Measurements from ENCODE around the gene FYN. TPM values are rescaled to one million over a fixed set of nuclear protein-coding genes. Genes with fewer than 3 reads are reported as not detected.
A peak's percentile ranks its signal among the peaks of the same experiment; 100 is the strongest.

Gene FYN
- total RNA-seq, 2 donors from 2014 or later, result 287 to 304 TPM

DNA sequence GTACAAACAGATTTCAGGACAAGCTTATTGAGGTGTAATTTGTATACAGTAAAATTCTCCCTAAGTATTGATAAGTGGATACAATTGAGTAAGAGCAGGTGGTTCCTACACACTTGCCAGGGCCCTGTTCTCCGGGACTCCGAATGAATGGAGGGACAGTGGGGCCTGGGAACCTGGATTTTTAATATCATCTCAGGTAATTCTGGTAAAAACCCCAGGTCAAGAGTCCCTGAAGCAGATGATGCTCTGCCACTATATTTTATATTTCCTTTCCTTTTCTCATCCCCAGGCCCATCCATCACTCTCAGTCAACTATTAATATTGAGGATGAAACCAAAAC is 104.9 kb downstream of the FYN start:
- H3K27ac Mint-ChIP-seq, result peak overlapping the region; percentile 79 to 99
- peaks cover 30 to 38% of the 10 kb centered on the region in 2 donors for H3K36me3 Mint-ChIP-seq
- no peak for DNase-seq (ENCODE audit: low spot score in 2 of 2)
- ATAC-seq, result no peak
- H3K9me3 Mint-ChIP-seq, result peaks cover 0 to 4% of the 10 kb centered on the region in 2 donors

DNA sequence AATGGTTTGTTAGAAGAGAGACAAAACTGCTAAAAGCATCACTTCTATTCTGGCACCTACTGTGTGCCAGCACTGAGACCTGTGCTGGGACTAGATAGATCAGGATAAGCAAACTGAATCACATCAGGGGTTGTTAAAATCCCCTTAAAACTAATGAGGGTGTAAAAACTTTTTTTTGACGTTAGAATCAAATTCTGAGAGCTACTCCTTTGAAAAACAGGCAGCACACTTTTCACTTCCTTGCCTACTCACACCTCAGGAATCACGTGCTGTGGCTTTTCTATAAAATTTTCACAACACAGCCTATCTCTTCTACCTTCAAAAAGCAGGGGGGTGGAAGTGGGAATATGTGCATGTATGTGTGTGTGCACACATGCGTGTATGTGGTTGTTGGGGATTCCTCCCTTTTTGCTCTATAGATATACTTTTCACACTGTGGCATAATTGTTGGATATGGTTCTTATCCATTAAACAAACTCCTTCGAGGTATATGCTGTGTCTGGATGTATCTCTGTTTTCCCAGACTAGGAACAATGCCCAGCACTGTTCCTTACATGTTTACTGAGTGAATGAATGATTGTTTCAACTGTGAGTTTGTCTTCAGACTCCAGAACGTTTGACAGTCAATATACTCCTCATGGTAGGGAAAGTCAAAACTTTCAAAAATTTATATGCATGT is 105.4 kb downstream of the FYN start:
- peaks cover 0 to 4% of the 10 kb centered on the region in 2 donors for H3K9me3 Mint-ChIP-seq
- DNase-seq (ENCODE audit: low spot score in 2 of 2) (no peak), ATAC-seq (peak in 1 of 2 donors; percentile 24)

DNA sequence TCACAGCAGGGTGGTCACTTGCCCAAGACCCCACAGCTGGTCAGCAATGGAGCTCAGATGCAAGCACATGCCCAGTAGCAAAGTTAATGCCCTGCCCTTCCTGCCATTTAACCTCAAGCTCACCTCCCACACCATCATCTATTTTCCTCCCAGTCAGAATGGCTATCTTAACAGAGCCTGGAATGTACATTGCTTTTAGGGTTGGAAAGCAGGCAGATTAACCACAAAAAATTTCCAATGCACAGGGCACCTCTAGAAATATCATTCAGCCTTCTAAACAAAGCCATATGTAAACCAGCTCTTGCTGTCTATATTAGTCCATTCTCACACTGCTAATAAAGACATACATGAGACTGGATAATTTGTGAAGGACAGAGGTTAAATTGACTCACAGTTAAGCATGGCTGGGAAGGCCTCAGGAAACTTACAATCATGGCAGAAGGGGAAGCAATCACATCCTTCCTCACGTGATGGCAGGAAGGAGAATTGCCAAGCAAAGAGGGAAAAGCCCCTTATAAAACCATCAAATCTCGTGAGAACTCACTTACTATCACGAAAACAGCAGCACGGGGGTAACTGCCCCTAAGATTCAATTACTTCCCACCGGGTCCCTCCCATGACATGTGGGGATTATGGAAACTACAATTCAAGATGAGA is 106.9 kb downstream of the FYN start:
- DNase-seq (ENCODE audit: low spot score in 2 of 2) (no peak), ATAC-seq (no peak)
- no peaks in the 10 kb centered on the region for H3K9me3 Mint-ChIP-seq
- peaks cover 19 to 26% of the 10 kb centered on the region in 2 donors for H3K36me3 Mint-ChIP-seq
- peak overlapping the region; percentile 99 for H3K27ac Mint-ChIP-seq

More for the DNA sequence above, 105.4 kb downstream of the FYN start:
- Mint-ChIP-seq H3K36me3 (peaks cover 30 to 38% of the 10 kb centered on the region in 2 donors), H3K27ac (peak overlapping the region; percentile 79 to 99)

DNA sequence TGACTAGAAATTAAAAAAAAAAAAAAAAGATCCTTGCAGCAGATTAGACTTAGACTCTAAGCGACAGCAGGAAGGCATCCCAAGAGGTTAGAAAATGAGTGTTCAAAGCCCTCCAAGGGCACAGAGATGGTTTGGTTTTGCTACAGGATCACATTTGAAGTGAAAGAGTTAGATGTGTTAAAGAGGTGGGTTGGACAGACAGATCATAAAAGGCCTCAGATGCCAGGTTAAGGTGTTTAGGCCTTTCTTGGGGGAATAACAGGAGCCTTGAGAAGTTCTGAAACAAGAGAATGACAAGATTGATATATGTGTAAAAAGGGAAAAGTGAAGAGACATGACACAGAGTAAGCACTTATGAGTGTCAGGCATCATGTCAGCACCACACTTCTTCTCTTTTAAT is 107.5 kb downstream of the FYN start:
- ATAC-seq, result peak; percentile 50 to 64
- H3K27ac Mint-ChIP-seq, result peak overlapping the region; percentile 99
- no peaks in the 10 kb centered on the region for H3K9me3 Mint-ChIP-seq
- peaks cover 19 to 23% of the 10 kb centered on the region in 2 donors for H3K36me3 Mint-ChIP-seq
- DNase-seq (ENCODE audit: low spot score in 2 of 2), result no peak

GRCh38 chr6:111764238-111765175 is 108.7 kb downstream of the FYN start:
- H3K9me3 Mint-ChIP-seq, result no peaks in the 10 kb centered on the region
- DNase-seq (ENCODE audit: low spot score in 2 of 2) (peak in 1 of 2 donors; percentile 56), ATAC-seq (peak; percentile 53 to 67)
- peaks cover 18 to 24% of the 10 kb centered on the region in 2 donors for H3K36me3 Mint-ChIP-seq
- peak overlapping the region; percentile 99 for H3K27ac Mint-ChIP-seq

DNA sequence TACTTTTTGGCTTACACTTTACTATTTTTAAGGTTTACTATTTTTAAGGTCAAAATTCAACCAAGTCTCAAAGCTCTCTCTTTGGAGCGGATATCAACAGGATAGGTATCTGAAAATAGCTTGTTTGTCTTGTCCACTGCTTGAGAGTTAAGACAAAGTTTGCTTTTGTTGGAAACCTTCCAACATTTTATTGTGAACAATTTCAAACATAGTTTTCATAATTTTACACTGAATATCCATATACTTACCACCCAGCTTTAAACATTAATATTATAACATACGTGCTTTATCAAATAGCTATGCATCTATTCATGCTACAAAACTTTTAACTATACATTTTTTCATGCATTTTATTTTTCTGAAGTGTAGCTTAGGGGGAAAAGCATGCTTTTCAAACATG is 109.9 kb downstream of the FYN start:
- Mint-ChIP-seq H3K36me3 (peaks cover 29 to 31% of the 10 kb centered on the region in 2 donors), H3K27ac (peak overlapping the region; percentile 61 to 99), H3K9me3 (no peaks in the 10 kb centered on the region)
- ATAC-seq (no peak), DNase-seq (ENCODE audit: low spot score in 2 of 2) (no peak)

- ATAC-seq, result peak; percentile 7 to 19
- H3K36me3 Mint-ChIP-seq, result peaks cover 40 to 44% of the 10 kb centered on the region in 2 donors
These were observed 111.4 kb downstream of the FYN start for GRCh38 chr6:111761783-111762312.

DNA sequence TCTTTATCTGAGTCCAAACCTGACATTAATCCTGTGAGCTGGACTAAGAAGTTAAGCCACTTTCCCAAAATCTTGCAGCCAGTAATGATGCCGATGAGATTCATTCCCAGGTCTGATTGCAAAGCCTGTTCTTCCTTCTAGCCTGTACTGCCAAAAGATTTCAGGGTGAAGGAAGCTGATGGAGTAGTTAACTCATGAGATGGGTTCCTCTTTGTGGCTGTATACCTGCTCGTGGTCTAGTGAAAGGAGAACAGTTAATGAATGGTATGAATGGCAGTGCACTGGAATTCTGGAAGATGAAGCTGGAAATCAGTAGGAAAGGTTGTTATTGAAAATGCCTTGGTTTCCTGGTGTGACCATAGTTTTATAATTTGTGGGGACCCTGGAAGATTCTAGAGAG is 112.0 kb downstream of the FYN start:
- ATAC-seq (no peak), DNase-seq (ENCODE audit: low spot score in 2 of 2) (no peak)
- Mint-ChIP-seq H3K9me3 (no peaks in the 10 kb centered on the region), H3K36me3 (peaks cover 40 to 44% of the 10 kb centered on the region in 2 donors), H3K27ac (peak overlapping the region; percentile 98 to 99)

More at GRCh38 chr6:111761783-111762312, 111.4 kb downstream of the FYN start:
- no peaks in the 10 kb centered on the region for H3K9me3 Mint-ChIP-seq
- peak overlapping the region; percentile 98 to 99 for H3K27ac Mint-ChIP-seq
- no peak for DNase-seq (ENCODE audit: low spot score in 2 of 2)

DNA sequence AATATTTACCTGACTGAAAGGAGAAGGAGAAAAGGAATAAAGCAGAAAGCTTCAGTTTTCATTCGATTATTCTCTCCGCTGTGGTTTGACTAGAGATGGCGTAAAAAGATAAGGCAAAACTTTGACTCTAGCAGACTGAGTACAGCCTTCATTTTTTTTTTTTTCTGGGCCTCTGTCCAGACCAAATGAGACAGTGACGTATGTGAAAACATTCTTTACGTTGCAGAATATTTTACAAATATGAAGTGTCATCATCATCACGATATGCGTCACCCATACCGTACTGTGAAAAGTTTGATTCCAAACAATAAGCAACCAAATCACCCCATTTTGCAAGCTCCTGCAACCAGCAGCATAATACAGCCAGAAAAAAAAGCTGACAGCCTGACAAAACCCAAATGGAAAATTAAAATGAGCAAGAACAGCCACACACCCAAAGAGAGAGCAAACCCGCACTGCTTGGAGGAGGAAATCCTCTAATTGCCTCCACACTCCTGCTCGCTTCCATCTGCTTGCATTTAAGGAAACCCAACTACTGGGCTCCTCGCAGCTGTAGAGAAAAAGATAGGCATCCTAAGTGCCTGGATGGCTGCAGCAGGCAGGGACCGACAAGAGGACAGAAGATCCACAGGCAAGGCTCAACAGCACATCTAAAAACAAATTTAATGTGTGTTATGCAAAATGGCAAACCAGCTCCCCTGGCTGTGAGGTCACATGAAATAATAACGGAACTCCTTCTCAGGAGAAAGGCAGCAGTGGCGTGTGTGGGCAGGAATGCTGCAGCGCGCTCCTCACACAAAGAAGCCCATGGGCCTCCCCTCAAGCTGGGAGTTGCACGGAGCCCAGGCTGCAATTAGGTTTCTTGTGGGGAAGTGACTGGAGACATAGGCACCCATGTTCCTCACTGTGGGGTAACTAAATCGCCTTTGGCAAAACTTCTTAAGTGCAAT is 113.1 kb downstream of the FYN start:
- H3K36me3 Mint-ChIP-seq, result peaks cover 49 to 53% of the 10 kb centered on the region in 2 donors
- DNase-seq (ENCODE audit: low spot score in 2 of 2) (no peak), ATAC-seq (peak; percentile 46 to 54)
- peak overlapping the region; percentile 98 to 99 for H3K27ac Mint-ChIP-seq
- H3K9me3 Mint-ChIP-seq, result no peaks in the 10 kb centered on the region

DNA sequence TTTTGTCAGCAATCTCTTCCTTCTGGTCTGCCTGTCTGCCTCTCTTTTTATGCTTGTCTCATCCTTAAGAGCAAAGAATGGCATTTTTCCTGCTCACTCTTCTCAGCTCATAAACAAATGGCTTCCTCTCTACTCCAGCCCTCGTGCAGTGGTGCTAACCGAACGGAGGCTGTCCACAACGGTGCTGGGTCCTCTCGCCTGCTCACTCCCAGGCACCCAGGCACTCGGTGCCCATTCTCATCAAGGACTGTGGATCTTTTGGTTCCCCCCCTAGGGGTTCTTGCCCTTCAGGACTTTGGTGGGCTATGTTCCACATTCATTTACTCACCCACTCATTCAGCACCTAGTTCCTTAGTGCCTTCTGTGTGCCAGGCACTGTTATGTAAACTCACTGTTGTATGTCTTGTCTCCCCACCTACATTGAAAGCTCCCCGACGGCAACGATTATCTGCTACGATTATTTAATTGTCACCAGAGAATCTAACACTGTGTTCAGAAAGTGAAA is 113.9 kb downstream of the FYN start:
- ATAC-seq, result peak; percentile 9
- H3K27ac Mint-ChIP-seq, result peak overlapping the region; percentile 98 to 99
- DNase-seq (ENCODE audit: low spot score in 2 of 2), result no peak
- H3K36me3 Mint-ChIP-seq, result peaks cover 47 to 49% of the 10 kb centered on the region in 2 donors
- H3K9me3 Mint-ChIP-seq, result no peaks in the 10 kb centered on the region

DNA sequence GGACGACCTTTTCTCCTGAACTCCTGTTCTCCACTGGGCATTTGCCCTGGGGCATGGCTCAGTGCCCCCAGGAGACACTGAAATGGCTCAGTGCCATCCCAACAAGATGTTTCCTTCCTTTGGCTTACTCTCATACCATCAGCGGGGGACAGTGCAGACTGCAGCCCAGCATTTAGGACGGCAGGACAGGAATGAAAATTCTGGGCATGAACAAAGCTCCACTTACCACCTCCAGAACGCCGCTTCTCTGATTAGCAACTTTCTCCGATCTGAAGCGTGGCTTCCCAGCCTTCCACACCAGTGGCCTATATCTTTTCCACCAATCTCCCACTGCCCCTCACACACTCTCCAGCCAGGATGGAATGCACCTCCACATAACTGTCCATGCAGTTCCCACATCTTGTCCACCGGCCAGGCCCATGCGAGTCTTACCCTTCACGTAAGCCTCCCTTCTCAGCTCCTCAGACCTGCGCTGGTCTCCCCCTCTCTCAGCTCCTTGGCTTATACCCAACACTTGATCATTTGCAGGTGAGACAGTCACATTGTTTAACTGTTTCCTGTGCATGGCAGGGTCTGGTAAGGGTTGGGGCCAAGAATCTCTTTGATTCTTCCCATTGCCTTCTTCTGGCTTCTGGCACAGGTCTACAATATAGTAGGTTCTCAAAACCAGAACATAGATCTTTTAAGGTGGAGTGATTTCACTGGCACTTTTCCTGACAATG is 114.5 kb downstream of the FYN start:
- H3K27ac Mint-ChIP-seq, result peak overlapping the region; percentile 98 to 99
- H3K36me3 Mint-ChIP-seq, result peaks cover 52 to 54% of the 10 kb centered on the region in 2 donors
- H3K9me3 Mint-ChIP-seq, result no peaks in the 10 kb centered on the region
- DNase-seq (ENCODE audit: low spot score in 2 of 2) (no peak), ATAC-seq (peak; percentile 3 to 19)

DNA sequence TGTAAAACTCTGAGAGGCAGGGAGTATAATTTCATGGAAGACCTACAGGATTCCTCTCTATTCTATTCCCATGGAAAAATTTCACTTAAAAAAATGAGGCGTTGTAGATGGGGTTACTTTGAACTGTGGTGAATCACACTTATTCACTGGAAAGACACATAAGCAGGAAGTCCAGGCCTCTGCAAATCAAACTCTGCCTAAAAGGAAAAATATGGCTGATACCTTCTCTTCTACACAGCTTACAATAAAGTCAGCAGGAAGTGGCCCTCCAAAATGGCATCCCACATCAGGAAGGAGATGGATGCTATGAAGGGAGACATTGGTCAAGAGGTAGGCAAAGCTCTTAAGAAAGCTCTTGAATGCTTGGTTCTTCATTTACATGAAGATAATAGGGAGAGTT is 115.9 kb downstream of the FYN start:
- peak in 1 of 2 donors; percentile 42 for ATAC-seq
- peaks cover 66 to 68% of the 10 kb centered on the region in 2 donors for H3K36me3 Mint-ChIP-seq

GRCh38 chr6:111754423-111754822 is 118.8 kb downstream of the FYN start:
- H3K9me3 Mint-ChIP-seq, result peaks cover 0 to 4% of the 10 kb centered on the region in 2 donors
- H3K36me3 Mint-ChIP-seq, result peaks cover 68 to 72% of the 10 kb centered on the region in 2 donors
- no peak for DNase-seq (ENCODE audit: low spot score in 2 of 2)
- peak overlapping the region; percentile 85 to 98 for H3K27ac Mint-ChIP-seq
- no peak for ATAC-seq

More for the DNA sequence above, 115.9 kb downstream of the FYN start:
- DNase-seq (ENCODE audit: low spot score in 2 of 2), result no peak
- H3K9me3 Mint-ChIP-seq, result peaks cover 0 to 2% of the 10 kb centered on the region in 2 donors
- peak overlapping the region; percentile 98 to 99 for H3K27ac Mint-ChIP-seq

DNA sequence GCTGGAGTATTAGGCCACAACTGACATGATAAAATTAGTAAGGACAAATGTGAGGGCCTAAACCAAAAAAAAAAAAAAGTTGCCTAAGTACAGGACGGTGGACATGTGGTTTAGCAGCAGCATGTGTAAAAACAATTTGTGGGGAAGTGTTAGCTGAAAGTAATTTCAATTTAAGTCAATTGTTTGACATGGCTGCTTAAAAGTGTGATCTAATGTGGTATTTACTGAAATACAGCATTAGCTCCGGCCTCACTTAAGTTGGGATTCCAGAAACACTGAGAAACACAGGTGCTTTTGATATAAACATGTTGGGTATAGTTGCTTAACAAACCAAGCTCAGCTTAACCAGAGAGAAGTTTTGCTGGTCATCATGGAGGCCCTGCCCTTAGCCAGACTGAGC is 119.7 kb downstream of the FYN start:
- DNase-seq (ENCODE audit: low spot score in 2 of 2) (no peak), ATAC-seq (peak in 1 of 2 donors; percentile 52)
- H3K9me3 Mint-ChIP-seq, result peaks cover 0 to 4% of the 10 kb centered on the region in 2 donors
- H3K27ac Mint-ChIP-seq, result peak overlapping the region; percentile 85 to 98
- peaks cover 59 to 70% of the 10 kb centered on the region in 2 donors for H3K36me3 Mint-ChIP-seq

DNA sequence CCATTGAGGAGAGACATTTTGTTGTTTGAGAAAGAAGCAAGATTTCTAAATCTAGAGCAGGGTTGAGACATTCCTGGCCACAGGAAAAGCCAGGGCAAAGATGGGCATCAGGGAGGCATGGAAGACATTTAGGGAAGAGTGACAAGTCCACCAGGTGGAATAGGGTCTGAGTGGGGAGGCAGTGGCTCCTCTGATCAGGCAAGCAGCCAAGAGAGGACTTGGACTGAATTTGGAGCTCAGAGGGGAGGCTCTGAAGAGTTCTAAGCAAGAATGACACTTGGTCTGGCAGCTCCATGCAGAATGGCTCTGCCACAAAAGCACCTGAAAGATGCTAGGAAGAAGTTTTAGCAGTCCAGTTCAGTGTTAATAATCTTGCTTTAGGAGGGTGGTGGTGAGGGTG is 120.8 kb downstream of the FYN start:
- DNase-seq (ENCODE audit: low spot score in 2 of 2) (no peak), ATAC-seq (no peak)
- Mint-ChIP-seq H3K9me3 (peaks cover 0 to 4% of the 10 kb centered on the region in 2 donors), H3K36me3 (peaks cover 59 to 70% of the 10 kb centered on the region in 2 donors), H3K27ac (peak overlapping the region; percentile 85 to 98)

Data from activated naive CD4-positive, alpha-beta T cell treated with anti-CD3 and anti-CD28 coated beads, Interleukin-2, amount 50 U/mL, for 72 hours (primary cell).